NCI-H2029 (cell line): ENCODE results near the gene STPG3.

Source experiments
- DNase-seq: peaks from one replicate; lab custom pipeline; 2025; lab: John Stamatoyannopoulos, UW

Gene STPG3

DNA sequence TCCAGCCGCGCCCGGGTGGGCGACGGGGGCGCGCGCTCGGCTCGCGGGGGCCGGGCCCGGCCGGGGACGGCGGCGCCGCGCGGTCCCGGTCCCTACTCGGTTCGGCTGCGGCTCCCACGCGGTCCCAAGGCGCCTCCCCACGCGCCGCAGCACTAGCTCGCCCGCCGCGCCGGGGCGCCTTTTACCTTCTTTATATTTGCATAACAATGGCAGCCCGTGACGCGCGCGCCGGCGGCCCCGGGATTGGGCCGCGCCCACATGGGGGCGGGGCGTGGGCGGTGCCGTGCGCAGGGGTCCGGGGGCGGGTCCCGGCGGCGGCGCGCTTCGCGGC lies 51.0 kb downstream of the STPG3 start, which contains the start of gene NRARP:
NRARP (minus strand) TSS at position 154 of the 331 bp plus-strand sequence. CDS start 343 bp downstream, outside the sequence.
- DNase-seq, result peak; percentile 81

DNA sequence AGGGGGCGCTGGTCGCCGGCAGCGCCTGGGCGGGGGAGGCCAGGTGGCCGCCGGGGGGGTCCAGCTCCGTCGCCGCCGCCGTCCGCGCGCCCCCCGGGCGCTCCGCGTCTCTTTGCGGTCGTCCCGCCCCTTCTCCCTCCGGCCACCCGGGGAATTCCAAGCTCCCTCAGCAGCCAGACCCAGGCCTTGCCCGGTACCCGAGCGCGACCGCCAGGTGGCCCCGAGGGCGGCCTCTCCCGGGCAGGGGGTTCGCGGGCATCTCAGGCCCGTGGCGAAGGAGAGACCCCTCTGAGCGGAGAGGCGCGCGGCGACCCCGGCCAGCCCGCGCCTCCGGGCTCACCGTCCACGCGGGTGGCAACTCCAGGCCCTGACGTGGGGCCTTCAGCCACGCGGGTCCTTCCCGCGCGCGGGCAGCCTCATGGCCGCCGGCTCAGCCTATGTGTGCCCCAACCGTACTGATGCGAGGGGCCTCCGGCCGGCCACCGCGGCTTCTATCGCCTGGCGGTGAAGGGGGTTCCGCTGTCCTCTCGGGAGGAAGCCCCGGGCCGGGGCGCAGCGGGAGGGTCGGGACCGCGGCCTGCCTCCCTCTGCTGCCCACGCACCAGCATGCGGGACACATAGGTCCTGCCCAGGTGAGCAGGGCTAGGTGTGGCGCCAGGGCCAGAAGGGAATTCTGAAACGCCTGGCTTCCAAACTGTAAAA lies 51.5 kb downstream of the STPG3 start:
- peak; percentile 53 for DNase-seq
